GM10266 (cell line): ENCODE measurements around the gene SLC26A5.

Source experiments
- DNase-seq: peaks from one replicate; pipeline ENCODE4 v3.0.0; 2012; ENCODE audit errors: extremely low spot score
- TF ChIP-seq, protein P1 (sequence below): IDR thresholded peaks from 2 replicates; pipeline ENCODE4 v1.5.1; 2012; ENCODE audit warnings: mild to moderate bottlenecking, low read depth; ENCODE audit not compliant: control insufficient read depth, insufficient read depth; ENCODE audit errors: missing control alignments

SLC26A5 gene

DNA sequence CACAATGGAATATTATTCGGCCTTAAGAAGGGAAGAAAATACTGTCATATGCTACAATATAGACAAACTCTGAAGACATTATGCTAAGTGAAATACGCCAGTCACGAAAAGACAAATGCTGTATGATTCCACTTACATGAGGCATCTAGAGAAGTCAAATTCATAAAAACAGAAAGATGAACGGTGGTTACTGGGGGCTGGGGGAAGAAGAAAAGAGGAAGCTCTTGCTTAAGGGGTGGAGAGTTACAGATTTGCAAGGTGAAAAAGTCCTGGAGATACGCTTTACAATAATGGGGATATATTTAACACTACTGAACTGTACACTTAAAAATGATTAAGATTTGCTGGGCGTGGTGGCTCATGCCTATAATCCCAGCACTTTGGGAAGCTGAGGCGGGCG is 49.5 kb downstream of the SLC26A5 start:
- DNase-seq = no peak
- TF ChIP-seq, protein P1, sequence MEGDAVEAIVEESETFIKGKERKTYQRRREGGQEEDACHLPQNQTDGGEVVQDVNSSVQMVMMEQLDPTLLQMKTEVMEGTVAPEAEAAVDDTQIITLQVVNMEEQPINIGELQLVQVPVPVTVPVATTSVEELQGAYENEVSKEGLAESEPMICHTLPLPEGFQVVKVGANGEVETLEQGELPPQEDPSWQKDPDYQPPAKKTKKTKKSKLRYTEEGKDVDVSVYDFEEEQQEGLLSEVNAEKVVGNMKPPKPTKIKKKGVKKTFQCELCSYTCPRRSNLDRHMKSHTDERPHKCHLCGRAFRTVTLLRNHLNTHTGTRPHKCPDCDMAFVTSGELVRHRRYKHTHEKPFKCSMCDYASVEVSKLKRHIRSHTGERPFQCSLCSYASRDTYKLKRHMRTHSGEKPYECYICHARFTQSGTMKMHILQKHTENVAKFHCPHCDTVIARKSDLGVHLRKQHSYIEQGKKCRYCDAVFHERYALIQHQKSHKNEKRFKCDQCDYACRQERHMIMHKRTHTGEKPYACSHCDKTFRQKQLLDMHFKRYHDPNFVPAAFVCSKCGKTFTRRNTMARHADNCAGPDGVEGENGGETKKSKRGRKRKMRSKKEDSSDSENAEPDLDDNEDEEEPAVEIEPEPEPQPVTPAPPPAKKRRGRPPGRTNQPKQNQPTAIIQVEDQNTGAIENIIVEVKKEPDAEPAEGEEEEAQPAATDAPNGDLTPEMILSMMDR = no peak

DNA sequence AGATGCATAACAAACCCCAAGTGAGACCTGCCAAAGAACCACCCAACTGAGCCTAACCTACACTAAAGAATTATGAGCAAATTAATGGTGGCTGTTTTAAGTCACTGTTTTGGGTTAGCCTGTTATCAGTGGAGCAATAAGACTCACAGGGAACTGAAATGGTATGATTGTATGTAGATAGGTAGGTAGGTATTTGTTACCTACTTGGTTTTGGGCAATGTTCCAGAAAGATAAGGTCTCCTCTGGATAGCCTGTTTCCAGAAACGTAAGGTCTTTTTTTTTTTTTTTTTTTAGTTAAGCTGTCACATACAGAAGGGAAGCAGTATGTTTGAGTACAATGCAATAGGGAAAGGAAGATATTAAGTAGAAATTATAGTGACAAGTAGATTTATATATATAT is 50.9 kb downstream of the SLC26A5 start:
- TF ChIP-seq, protein P1 = no peak
- DNase-seq = no peak

DNA sequence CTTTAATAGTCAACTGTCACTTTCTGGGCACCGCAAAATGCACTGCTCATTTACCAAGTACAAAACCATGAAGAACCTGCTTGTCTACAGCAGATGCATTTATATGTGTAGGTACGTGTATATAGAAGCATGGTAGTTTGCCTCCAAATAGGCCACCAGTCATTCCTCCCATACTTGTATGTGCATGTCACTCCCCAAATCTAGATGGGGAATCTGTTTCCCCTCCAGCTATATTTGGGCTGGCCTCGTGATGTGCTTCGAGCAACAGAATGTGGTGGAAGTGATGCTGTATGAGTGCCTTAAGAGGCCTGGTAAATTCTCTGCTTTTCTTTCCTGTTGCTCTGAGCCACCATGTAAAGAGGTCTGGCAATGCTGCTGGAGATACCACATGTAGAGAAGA is 51.4 kb downstream of the SLC26A5 start:
- TF ChIP-seq, protein P1 = no peak
- no peak for DNase-seq

DNA sequence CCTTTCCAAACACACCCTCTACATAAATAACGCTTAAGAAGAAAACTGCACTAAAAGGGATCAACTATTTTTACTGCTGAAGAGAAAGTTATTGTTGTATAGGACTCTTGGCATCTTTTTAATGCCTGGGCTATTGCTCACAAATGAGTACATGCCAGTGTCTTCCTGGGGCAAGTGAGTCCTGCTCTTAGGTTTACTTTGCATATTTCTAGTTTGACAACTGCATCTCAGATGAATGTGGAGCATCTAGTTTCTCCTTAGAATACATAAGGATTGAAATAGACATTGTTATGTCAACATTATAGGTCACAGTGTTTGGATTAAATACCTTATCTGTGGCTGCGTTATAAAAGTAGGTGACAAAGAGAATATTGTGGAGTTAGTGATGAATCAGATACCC is 54.0 kb downstream of the SLC26A5 start:
- DNase-seq = no peak

DNA sequence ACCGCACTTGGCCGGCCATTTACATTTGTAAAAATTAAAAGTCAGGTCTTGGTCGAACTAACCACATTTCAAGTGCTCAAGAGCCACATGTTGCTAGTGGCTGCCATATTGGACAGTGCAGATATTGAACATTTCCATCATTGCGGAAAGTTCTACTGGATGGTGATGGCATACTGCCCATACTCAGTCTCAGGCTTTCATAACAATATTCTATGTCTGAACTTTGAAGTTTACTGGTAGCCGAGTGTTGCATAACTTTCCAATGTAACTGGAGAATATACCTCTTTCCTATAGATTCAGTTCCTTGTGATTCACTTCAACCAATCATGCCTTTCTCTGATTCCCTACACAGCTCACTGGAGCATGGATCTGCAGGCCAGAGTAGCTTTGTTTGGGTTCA is 54.9 kb downstream of the SLC26A5 start:
- no peak for DNase-seq
- TF ChIP-seq, protein P1 = no peak

More for the DNA sequence above, 54.0 kb downstream of the SLC26A5 start:
- TF ChIP-seq, protein P1 = no peak

DNA sequence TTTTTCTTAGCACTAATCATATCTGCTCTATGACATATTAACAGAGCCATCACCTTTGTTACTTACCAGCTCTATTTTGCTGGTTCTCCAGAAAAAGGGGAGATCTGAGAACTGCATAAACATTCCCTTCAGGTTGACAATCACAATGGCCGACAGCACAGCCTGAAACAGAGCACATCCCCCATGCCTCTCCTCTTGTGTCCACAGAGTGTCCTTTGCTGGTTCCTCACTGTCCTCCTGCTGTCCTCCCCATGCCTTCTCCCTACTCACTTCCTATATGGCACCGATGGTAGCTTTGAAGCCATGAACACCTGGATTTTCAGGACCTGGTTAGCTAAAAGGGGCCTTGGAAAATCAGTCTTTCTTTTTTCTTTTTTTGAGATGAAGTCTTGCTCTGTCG is 56.7 kb downstream of the SLC26A5 start:
- DNase-seq = no peak
- TF ChIP-seq, protein P1 = no peak

DNA sequence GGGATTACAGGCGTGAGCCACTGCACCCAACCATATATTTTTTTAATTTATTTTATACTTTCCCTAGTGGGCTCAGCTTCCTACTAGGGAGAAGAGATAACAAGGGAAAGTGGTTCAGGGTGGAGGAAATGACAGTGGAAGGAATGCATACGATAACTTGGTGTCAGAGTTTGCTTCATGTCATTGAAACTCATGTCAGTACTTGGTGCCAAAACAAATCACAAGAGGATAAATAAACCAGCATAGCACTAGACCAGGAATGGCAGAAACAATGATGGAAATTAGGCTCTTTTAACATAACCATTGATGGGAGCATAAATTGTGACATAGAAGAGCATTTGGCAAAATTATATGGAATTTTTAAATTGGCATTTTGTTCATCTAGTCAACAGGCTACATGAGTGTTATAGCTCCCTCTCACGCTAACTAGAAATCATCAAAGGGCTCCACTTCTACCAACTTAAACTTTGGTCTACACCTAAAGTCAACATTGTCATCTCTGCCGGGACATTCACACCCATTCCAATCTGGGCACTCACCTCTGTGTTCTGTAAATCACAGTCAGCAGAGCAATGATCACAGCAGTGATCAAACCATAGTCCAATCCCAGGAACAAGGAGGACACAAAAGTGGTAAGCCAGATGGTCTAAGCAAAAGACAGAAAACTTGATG is 57.4 kb downstream of the SLC26A5 start:
- TF ChIP-seq, protein P1 = no peak
- no peak for DNase-seq
